ENCODE results near the gene SETD5. TPM values are rescaled to one million over a fixed set of nuclear protein-coding genes. Genes with fewer than 3 reads are reported as not detected.

Gene SETD5
- total RNA-seq, 3 donors from 2014 or later (not counting 1 experiment from before 2014, with no cell fraction given) = 106 to 154 (median 140) TPM

GRCh38 chr3:9439331-9439730, 41.9 kb downstream of the SETD5 start:
- Histone ChIP-seq H3K9me3 (ENCODE audit: control insufficient read depth, insufficient read depth, low read length) (no peaks in the 10 kb centered on the region), H3K36me3 (ENCODE audit: control insufficient read depth, insufficient read depth, low read length) (peaks cover 90% of the 10 kb centered on the region), H3K27me3 (ENCODE audit: control insufficient read depth, insufficient read depth, low read length) (no peaks in the 10 kb centered on the region), H3K4me3 (ENCODE audit: low read length) (no peak overlapping the region), H3K27ac (ENCODE audit: low read length) (no peak overlapping the region), H3K4me1 (ENCODE audit: control insufficient read depth, insufficient read depth, low read length) (no peaks in the 10 kb centered on the region)
- H3K4me3 Mint-ChIP-seq = no peak overlapping the region
- 86% methylated on average over 1 of the region's 1 CpG for WGBS (ENCODE audit: insufficient coverage)
- intact Hi-C loops (cut with micrococcal nuclease) = no loop called here
- TF ChIP-seq CTCF (IDR thresholded peaks at IDR 0.05) = no peak
- no peak for ATAC-seq
- no peaks in the 10 kb centered on the region for H3K9me3 Mint-ChIP-seq
- DNase-seq = no peak
- H3K27me3 Mint-ChIP-seq (ENCODE audit: low read depth in 2 of 2) = no peaks in the 10 kb centered on the region
- H3K4me1 Mint-ChIP-seq = peaks cover 0 to 10% of the 10 kb centered on the region in 2 donors
- H3K27ac Mint-ChIP-seq = peak overlapping the region; percentile 31 to 70
- H3K36me3 Mint-ChIP-seq = peaks cover 50% of the 10 kb centered on the region

GRCh38 chr3:9441501-9442221, 44.2 kb downstream of the SETD5 start:
- Histone ChIP-seq H3K4me3 (ENCODE audit: low read length) (no peak overlapping the region), H3K9me3 (ENCODE audit: control insufficient read depth, insufficient read depth, low read length) (no peaks in the 10 kb centered on the region), H3K27ac (ENCODE audit: low read length) (no peak overlapping the region), H3K36me3 (ENCODE audit: control insufficient read depth, insufficient read depth, low read length) (peaks cover 88% of the 10 kb centered on the region), H3K27me3 (ENCODE audit: control insufficient read depth, insufficient read depth, low read length) (no peaks in the 10 kb centered on the region), H3K4me1 (ENCODE audit: control insufficient read depth, insufficient read depth, low read length) (no peaks in the 10 kb centered on the region)
- TF ChIP-seq CTCF (IDR thresholded peaks at IDR 0.05) = no peak
- Mint-ChIP-seq H3K4me3 (no peak overlapping the region), H3K27ac (no peak overlapping the region), H3K27me3 (ENCODE audit: low read depth in 2 of 2) (no peaks in the 10 kb centered on the region), H3K36me3 (peaks cover 39% of the 10 kb centered on the region), H3K4me1 (peaks cover 0 to 6% of the 10 kb centered on the region in 2 donors), H3K9me3 (no peaks in the 10 kb centered on the region)
- ATAC-seq (no peak), DNase-seq (no peak)
- WGBS (ENCODE audit: insufficient coverage) = 99% methylated on average over 8 of the region's 11 CpGs
- intact Hi-C loops (cut with micrococcal nuclease) = no loop called here

GRCh38 chr3:9448071-9448470, 50.7 kb downstream of the SETD5 start:
- no peaks in the 10 kb centered on the region for H3K27me3 ChIP-seq (ENCODE audit: control insufficient read depth, insufficient read depth, low read length)
- no peak for ATAC-seq
- H3K4me1 Mint-ChIP-seq = peaks cover 19 to 20% of the 10 kb centered on the region in 2 donors
- no peaks in the 10 kb centered on the region for H3K9me3 Mint-ChIP-seq
- intact Hi-C loops (cut with micrococcal nuclease) = no loop called here
- no peaks in the 10 kb centered on the region for H3K9me3 ChIP-seq (ENCODE audit: control insufficient read depth, insufficient read depth, low read length)
- peaks cover 44% of the 10 kb centered on the region for H3K36me3 Mint-ChIP-seq
- H3K4me3 ChIP-seq (ENCODE audit: low read length) = no peak overlapping the region
- peak overlapping the region; percentile 93 to 95 for H3K27ac Mint-ChIP-seq
- H3K36me3 ChIP-seq (ENCODE audit: control insufficient read depth, insufficient read depth, low read length) = peaks cover 92% of the 10 kb centered on the region
- H3K4me3 Mint-ChIP-seq = no peak overlapping the region
- no peaks in the 10 kb centered on the region for H3K27me3 Mint-ChIP-seq (ENCODE audit: low read depth in 2 of 2)
- H3K27ac ChIP-seq (ENCODE audit: low read length) = no peak overlapping the region
- 86% methylated on average over 4 of the region's 4 CpGs for WGBS (ENCODE audit: insufficient coverage)
- no peak for DNase-seq
- no peaks in the 10 kb centered on the region for H3K4me1 ChIP-seq (ENCODE audit: control insufficient read depth, insufficient read depth, low read length)
- no peak for TF ChIP-seq CTCF (IDR thresholded peaks at IDR 0.05)

GRCh38 chr3:9448643-9449042, 51.2 kb downstream of the SETD5 start:
- Mint-ChIP-seq H3K9me3 (no peaks in the 10 kb centered on the region), H3K27ac (peak overlapping the region; percentile 93 to 95)
- no peak for TF ChIP-seq CTCF (IDR thresholded peaks at IDR 0.05)

More at GRCh38 chr3:9448643-9449042, 51.2 kb downstream of the SETD5 start:
- 91% methylated on average over 1 of the region's 1 CpG for WGBS (ENCODE audit: insufficient coverage)
- Histone ChIP-seq H3K9me3 (ENCODE audit: control insufficient read depth, insufficient read depth, low read length) (no peaks in the 10 kb centered on the region), H3K4me3 (ENCODE audit: low read length) (no peak overlapping the region), H3K27ac (ENCODE audit: low read length) (no peak overlapping the region), H3K4me1 (ENCODE audit: control insufficient read depth, insufficient read depth, low read length) (no peaks in the 10 kb centered on the region), H3K36me3 (ENCODE audit: control insufficient read depth, insufficient read depth, low read length) (peaks cover 92% of the 10 kb centered on the region), H3K27me3 (ENCODE audit: control insufficient read depth, insufficient read depth, low read length) (no peaks in the 10 kb centered on the region)
- intact Hi-C loops (cut with micrococcal nuclease) = no loop called here
- H3K4me1 Mint-ChIP-seq = peaks cover 20 to 22% of the 10 kb centered on the region in 2 donors
- H3K36me3 Mint-ChIP-seq = peaks cover 49% of the 10 kb centered on the region
- no peak for ATAC-seq
- DNase-seq = no peak
- no peak overlapping the region for H3K4me3 Mint-ChIP-seq
- H3K27me3 Mint-ChIP-seq (ENCODE audit: low read depth in 2 of 2) = no peaks in the 10 kb centered on the region
